DMS114 treated with DMSO at 0.1 percent for 48 hours (cell line): Measurements from ENCODE around the gene POTEM.
"Not testable (repeated sequence)": the region's sequence is repeated elsewhere in the genome, so short reads cannot be mapped to it uniquely, and the experiment has no call there.

Source experiments
- DNase-seq: peaks from one replicate; lab custom pipeline; 2025; ENCODE audit not compliant: unreplicated experiment; lab: John Stamatoyannopoulos, UW

POTEM gene

DNA sequence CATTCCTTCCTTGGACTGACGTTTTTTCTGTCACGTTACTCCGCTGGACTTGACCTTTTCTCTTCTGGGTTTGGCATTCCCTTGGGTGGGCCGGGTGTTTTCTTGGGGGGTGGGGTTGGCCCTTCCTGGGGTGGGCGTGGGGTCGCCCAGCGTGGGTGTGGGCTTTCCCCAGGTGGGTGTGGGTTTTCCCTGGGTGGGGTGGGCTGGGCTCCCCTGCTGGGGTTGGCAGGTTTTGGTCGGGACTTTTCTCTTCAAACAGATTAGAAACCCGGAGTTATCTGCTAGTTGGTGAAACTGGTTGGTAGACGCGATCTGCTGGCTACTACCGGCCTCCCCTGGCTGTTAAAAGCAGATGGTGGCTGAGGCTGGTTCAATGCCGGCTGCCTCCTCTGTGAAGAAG, at the start of gene POTEM:
Gene POTEM, plus strand, starts transcription at position 301 of the 400 bp plus-strand sequence. Its CDS starts 52 bp downstream, at position 353.
- DNase-seq: not testable (repeated sequence)

- not testable (repeated sequence) for DNase-seq
Measured at GRCh38 chr14:18918345-18918744, 48.9 kb upstream of the POTEM start.

DNA sequence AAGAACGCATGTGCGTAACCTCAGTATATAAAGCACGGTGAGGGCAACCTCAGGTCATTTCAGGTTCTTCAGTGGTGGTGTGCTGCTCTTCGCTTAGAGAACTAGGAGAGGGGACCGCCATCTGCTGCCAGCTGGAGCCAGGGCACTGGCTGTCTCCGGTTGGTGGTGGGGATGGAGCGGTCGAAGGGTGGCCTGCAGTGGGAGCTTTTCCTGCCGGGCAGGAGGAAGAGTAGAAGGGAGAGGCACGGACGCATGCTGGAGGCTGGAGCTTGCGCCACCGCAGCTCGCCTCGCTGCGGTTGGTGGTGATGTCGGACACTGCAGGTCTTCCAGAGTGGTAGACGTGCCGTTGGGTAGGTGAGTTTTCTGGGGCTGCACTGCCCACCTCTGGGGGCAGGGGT, 47.2 kb upstream of the POTEM start:
- DNase-seq: not testable (repeated sequence)

- not testable (repeated sequence) for DNase-seq
Measured at GRCh38 chr14:18921055-18921701, 46.1 kb upstream of the POTEM start.

DNA sequence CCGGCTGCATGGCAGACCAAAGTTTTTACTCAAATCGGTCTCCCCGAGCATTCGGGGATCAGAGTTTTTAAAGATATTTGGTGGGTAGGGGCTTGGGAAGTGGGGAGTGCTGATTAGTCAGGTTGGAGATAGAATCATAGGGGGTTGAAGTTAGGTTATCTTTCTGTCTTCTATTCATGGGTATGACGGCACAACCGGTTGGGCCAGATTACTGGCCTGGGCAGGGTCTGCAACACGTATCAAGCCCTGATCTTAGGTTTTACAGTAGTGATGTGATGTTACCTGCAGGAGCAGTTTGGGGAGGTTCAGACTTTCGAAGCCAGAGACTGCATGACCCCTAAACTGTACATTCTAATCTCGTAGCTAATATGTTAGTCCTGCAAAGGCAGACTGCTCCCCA, 30.4 kb upstream of the POTEM start:
- DNase-seq: not testable (repeated sequence)

GRCh38 chr14:18938733-18939132, 28.5 kb upstream of the POTEM start:
- not testable (repeated sequence) for DNase-seq

GRCh38 chr14:18949939-18950338, 17.3 kb upstream of the POTEM start:
- DNase-seq: not testable (repeated sequence)

- not testable (repeated sequence) for DNase-seq
Measured at GRCh38 chr14:18953085-18953484, 14.1 kb upstream of the POTEM start.

DNA sequence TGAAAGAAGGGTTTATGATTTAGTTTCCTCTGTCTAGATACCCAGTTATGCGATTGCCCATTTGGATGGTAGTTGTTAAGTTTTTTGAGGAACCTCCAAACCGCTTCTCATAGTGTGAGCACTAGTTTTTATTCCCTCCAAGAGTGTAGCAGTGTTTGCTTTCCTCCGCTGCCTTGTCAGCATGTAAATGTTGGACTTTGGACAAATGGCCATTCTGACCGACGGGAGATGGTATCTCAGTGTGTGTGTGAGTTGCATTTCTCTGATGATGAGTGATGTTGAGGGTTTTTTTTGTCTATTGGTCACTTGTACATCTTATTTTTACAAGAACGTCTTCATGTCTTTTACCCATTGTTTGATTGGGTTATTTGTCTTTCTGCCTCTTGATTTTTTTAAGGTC, 11.4 kb upstream of the POTEM start:
- DNase-seq: not testable (repeated sequence)

- not testable (repeated sequence) for DNase-seq
Measured at GRCh38 chr14:18961576-18961975, 5.7 kb upstream of the POTEM start.

DNA sequence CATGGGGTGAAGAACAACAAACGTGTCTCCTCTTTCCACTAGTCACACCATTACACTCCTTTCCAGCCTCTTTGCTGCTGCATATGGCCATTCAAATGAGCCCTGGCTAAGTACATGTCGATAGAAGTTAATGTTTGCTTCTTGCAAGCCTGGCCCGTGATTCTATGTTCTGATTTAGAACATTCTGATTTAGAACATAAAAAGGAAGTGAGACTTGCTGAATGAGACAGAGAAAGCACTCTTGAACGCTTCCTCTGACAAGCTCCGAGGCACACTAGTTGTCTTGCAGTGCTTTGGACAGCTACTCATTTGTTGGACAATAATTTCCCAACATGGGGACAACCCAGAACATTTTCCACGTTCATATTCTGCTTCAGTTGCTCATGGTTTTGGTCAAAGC, 5.1 kb upstream of the POTEM start:
- DNase-seq: not testable (repeated sequence)

- not testable (repeated sequence) for DNase-seq
Measured at GRCh38 chr14:18963276-18963675, 4.0 kb upstream of the POTEM start.

DNA sequence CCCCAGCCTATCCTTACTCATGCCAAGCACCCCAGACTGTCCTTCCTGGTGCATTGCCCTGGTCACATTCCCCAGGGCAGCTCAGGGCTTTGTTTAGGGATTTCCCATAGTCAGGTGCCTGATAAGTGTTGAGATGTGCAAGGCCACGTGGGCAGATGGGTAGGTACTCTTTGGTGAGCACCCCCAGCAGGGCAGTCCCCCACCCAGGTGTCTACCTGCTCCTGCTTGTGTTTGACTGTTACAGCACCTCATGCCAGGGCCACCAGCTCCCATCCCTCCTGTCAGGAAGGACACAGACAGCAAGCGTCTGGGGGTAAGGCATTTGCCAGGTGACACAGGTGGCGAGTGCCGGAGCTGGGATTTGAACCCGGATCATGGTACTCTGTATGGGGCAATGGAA, 2.4 kb upstream of the POTEM start:
- DNase-seq: not testable (repeated sequence)

DNA sequence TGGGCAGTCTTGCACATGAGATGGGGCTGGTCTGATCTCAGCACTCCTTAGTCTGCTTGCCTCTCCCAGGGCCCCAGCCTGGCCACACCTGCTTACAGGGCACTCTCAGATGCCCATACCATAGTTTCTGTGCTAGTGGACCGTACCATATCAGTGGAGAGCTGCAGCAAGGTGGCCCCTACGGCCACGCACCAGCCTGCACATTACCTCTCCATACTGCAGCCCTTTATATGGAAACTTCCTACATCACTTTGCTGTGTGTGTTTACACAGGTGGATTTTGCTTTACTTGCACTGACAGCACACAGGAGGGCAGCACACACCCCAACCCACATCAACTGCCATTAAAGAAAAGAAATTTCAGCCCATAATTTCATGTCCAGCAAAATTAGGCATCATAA, 35.3 kb downstream of the POTEM start:
- DNase-seq: not testable (repeated sequence)

DNA sequence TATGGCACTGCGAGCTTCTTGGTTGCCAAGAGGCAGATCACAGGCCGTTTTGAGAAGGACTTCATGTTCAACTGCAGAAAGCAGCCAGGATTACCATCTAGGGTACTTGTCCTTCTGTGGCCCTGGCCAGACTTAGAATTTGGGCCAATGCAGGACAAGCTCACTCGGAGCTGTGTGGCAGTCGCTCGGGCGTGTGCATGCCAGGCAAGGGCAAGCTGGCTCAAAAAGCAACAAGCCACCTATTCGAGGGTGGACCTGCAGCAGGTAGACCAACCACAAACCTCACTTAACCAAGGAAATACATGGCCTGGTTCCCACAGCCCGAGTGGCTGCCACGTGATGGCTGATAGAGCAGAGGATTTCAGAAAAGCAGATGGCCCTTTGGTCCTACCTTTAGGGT, 39.3 kb downstream of the POTEM start:
- not testable (repeated sequence) for DNase-seq

- not testable (repeated sequence) for DNase-seq
Measured at GRCh38 chr14:19007678-19008077, 40.4 kb downstream of the POTEM start.

- not testable (repeated sequence) for DNase-seq
Measured at GRCh38 chr14:19011029-19011428, 43.8 kb downstream of the POTEM start.

GRCh38 chr14:19011703-19012102, 44.5 kb downstream of the POTEM start:
- not testable (repeated sequence) for DNase-seq

GRCh38 chr14:19015185-19015584, 48.0 kb downstream of the POTEM start:
- not testable (repeated sequence) for DNase-seq

- DNase-seq: not testable (repeated sequence)
Measured at GRCh38 chr14:19025080-19025589, 57.9 kb downstream of the POTEM start.

DNA sequence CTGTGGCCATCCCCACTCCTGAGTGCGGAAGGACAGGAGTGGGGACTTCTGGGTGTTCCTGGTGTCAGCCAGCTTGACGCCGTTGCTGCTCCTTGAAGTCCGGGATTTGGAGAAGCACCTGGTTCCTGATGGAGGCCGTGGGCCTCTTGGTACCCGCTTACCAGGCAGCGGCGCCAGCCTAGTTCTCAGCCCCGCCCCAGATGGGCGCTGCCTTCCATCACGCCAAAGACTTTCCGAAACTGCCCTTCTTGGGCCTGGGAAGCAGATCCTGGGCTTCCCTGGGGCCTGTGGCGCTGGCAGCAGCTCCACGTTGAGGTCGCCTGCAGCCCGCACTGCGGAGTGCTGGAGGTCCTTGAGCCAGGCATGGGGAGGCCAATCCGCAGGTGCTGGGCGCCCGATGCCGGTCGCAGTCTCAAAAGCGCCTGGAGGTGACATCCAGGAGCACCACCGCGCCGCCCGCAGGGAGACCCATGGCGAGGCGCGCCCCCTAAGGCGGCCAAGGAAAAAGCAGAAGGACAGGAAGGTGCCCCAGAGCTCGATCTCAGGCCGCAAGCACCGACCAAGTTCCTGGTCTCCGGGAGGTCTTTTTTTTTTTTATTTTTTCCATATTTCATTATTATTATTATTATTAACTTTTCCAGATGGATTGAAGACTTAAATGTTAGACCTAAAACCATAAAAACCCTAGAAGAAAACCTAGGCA, 59.6 kb downstream of the POTEM start:
- DNase-seq: not testable (repeated sequence)

GRCh38 chr14:19027895-19028294, 60.7 kb downstream of the POTEM start:
- DNase-seq: not testable (repeated sequence)
